G401.6 (cell line): Measurements from ENCODE around the gene NRL.
"Not testable (repeated sequence)": the region's sequence is repeated elsewhere in the genome, so short reads cannot be mapped to it uniquely, and the experiment has no call there.

Experiments
- FAIRE-seq: peaks from 2 replicates; lab custom pipeline; 2012; peaks lifted over from hg19 to GRCh38; lab: Jason Lieb, UNC

NRL gene

DNA sequence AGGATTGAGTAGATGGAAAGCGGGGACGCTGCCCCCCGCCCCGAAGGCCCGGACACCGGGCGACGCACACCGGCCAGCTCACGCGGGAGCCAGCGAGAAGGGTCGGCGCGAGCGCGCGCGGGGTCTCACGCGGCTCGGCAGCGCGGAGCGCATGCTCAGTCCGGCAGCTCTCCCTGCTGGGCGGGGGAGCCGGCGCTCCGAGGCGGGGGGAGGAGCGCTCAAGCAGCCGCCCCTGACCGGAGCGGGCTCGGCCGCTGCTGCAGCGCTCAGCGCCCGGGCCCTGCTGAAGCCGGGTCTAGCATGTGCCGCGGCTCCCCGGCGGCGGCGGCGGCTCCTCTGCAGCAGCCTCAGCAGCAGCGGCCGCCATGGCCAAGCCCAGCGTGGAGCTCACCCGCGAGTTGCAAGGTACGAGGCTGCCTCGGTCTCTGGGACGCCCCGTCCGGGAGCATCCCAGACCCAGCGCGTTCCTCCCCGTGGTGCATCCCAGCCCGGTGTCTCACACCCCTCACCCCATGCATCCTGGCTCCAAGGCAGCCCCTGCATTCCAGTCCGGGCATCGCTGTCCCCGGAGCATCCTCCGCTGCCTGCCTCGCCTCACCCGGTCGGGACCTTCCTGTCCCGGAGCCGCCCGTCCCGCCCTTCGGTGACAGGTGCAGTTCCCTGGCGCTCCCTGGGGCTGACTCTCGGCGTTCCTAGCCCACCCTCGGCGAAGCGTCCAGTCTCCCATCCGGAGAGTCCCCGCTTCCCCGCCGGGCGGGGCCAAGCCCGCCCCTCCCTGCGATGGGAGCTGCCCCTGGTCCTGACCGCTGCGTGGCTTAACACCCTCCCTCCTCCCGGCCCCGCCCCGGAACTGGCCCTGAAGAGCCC, 62.7 kb downstream of the NRL start, which contains the start of gene CARMIL3:
Gene CARMIL3 (plus strand): TSS at position 221 of the 867 bp plus-strand sequence. CDS start 145 bp downstream, at position 366.
- no peak for FAIRE-seq

DNA sequence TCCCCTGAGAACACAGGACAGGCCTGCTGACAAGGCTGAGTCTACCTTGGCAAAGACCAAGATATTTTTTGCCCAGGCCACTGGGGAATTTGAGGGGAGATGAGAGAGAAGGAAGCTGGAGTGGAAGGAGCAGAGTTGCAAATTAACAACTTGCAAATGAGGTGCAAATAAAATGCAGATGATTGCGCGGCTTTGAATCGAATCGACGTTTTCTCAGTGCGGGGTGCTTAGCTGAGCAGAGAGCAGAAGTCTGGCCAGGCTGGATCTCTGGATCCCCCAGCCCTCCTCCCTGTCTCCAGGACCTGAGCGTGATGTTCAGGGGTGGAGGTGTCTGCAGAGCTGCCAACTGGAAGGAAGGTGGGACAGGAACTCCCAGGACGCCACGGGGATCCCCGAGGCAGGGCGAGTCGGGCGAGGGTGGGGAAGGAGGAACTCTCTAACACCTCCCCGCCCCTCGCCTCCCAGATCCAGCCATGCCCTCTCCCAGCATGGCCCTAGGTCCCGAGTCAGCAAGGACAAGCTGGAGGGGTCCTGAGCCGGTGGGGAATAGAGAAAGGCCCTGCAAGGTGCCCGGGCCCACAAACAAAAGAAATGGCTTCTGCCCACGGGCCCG, 63.5 kb downstream of the NRL start:
- no peak for FAIRE-seq

DNA sequence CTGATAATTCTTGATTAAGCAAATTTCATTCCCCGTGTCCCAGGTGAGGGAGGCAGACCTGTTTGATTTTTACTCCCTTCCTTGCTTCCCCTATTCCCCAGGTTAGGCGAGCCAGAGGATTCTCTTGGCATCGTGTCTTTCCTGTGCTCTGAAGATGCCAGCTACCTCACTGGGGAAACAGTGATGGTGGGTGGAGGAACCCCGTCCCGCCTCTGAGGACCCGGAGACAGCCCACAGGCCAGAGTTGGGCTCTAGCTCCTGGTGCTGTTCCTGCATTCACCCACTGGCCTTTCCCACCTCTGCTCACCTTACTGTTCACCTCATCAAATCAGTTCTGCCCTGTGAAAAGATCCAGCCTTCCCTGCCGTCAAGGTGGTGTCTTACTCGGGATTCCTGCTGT, 64.0 kb downstream of the NRL start:
- FAIRE-seq = not testable (repeated sequence)

DNA sequence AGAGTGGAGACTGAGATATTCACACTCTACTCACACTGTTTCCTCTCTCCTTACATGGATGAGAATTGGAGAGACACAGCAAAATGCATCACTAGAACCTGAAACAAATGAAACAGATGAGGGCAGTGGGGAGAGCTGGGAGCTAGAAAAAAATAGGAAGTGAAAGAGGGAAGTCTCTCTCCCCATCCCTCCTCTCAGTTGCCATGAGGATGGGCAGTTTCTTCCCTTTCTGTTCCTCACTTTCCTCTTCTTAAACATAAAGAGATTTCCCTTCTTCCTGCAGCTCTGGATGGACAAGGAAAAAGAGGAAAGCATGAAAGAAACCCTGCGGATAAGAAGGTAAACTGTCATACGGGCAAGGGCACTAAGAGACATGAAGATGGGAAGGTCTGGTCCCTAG, 65.7 kb downstream of the NRL start:
- not testable (repeated sequence) for FAIRE-seq

DNA sequence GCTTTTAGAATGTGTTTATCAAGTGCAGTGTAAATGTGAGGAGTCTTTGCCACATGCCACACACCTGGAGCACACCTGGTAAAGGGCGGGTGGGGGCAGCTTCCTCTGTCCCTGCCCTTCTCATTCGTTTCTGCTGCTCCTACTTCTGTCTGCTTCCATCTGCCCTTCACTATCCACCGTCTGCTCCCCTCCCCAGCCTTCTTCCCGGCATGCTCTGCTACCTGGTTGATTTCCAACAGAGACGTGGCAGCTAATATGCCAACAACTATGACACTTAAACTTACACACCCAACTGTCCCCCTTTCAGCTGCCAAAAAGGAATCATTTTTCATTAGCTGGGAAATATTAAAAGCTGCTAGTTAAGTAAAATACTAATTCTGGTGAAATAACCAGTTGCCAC, 72.0 kb downstream of the NRL start:
- no peak for FAIRE-seq

- no peak for FAIRE-seq
Observed at GRCh38 chr14:24040692-24041091, 74.1 kb downstream of the NRL start.

GRCh38 chr14:24038686-24039085, 76.1 kb downstream of the NRL start:
- FAIRE-seq = no peak

DNA sequence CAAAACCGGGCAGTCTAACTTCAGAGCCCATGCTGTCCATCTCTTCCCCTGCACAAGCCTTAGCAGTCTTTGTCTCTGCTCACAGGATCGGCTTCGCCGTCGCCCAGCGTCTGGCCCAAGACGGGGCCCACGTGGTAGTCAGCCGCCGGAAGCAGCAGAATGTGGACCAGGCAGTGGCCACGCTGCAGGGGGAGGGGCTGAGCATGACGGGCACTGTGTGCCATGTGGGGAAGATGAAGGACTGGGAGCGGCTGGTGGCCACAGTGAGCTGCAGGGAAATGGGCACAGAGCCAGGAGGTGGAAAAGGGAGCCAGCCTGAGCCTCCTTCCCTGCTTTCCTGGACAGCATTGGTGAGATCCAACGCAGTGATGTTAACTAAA, 77.1 kb downstream of the NRL start:
- no peak for FAIRE-seq

- not testable (repeated sequence) for FAIRE-seq
Observed at GRCh38 chr14:24036963-24037657, 77.6 kb downstream of the NRL start.

- no peak for FAIRE-seq
Observed at GRCh38 chr14:24036169-24036962, 78.4 kb downstream of the NRL start.

DNA sequence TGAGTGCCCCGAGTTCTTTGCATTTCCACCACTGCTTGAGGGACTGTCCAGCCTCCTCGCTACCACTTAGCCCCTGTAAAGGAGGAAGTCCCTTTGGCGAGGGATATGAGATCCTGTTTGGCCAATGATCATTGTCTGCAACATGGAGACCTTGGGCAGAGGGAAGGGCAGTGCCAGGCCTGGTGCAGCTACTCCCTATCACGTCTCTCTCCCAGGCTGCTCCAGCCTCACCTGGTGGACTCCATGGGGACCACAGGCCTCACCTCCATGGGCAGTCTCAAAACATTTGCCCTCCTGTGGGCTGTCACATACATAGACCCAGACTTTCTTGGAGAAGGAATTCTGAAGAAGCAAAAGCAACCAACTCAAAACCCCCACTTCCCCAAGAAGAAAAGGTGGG, 79.0 kb downstream of the NRL start:
- FAIRE-seq = not testable (repeated sequence)

DNA sequence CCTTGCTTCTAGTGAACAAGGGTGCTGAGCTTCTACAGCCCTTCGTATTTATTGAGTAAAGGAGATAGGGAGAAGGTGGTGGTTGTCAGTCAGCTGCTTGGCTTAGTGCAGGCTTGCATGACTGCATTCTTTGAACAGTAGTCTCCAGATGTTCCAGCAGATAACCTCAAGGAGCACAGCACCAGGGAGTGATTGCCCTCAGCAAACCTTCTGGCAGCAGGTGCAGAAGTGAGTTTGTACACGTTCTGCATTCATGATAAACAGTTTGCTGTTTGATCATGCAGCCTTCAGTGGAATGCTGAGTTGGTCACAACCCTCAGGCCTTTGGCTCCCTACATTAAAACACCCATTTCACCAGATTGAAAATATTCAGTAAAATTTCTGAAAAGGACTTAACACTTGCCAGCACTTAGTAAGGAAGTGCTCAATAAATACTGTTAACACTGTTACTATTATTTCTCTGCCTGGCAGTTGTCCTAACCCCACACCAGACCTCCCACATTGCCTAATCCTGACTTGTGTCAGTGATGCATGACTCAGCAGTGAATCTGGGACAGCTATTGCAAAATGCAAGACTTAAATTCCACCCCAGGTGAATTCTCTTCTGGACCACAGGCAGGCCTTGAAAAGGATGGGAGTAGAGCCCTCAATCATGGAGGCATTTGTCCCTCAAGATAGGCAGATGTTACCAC, 81.9 kb downstream of the NRL start:
- FAIRE-seq = no peak

- FAIRE-seq = not testable (repeated sequence)
Observed at GRCh38 chr14:24031331-24031730, 83.4 kb downstream of the NRL start.

GRCh38 chr14:24029687-24030086, 85.1 kb downstream of the NRL start:
- FAIRE-seq = not testable (repeated sequence)
